Lung (tissue), 12 donors: ENCODE data around the gene FJX1. TPM values are rescaled to one million over a fixed set of nuclear protein-coding genes. Genes with fewer than 3 reads are reported as not detected.
A peak's percentile ranks its signal among the peaks of the same experiment; 100 is the strongest.

Experiments used
- ATAC-seq: fragments of 200-7000 bp; cut with Tn5 transposase; one replicate; pipeline ENCODE4 v1.9.1; 2020; ENCODE audit warnings: moderate number of reproducible peaks; ENCODE audit not compliant: insufficient read depth, low FRiP score
- DNase-seq, 3 donors: peaks; one replicate each; pipeline ENCODE4 v3.0.0-alpha.2; 2013 to 2017
- H3K27ac ChIP-seq, 2 donors: one replicate each; pipeline ENCODE4 v1.5.1; 2013; ENCODE audit warnings: mild to moderate bottlenecking in 2 of 2, moderate library complexity in 2 of 2, control low read depth in 1 of 2, inconsistent platforms in 1 of 2, low read depth in 1 of 2, low read length in 1 of 2
- H3K27me3 ChIP-seq, 3 donors: one replicate each; pipeline ENCODE4 v1.5.1; 2013; ENCODE audit warnings: low read length in 2 of 3; ENCODE audit not compliant: control insufficient read depth in 3 of 3, insufficient read depth in 3 of 3
- H3K36me3 ChIP-seq, 4 donors: one replicate each; pipeline ENCODE4 v1.5.1; 2013; ENCODE audit warnings: low read length in 4 of 4, mild to moderate bottlenecking in 1 of 4, moderate library complexity in 1 of 4; ENCODE audit not compliant: control insufficient read depth in 4 of 4, insufficient read depth in 4 of 4
- H3K4me1 ChIP-seq, 5 donors: one replicate each; pipeline ENCODE4 v1.5.1; 2013; ENCODE audit warnings: low read length in 5 of 5, mild to moderate bottlenecking in 2 of 5, moderate library complexity in 1 of 5; ENCODE audit not compliant: control insufficient read depth in 5 of 5, insufficient read depth in 5 of 5
- H3K4me3 ChIP-seq: one replicate; pipeline ENCODE4 v1.5.1; 2013; ENCODE audit warnings: mild to moderate bottlenecking, control low read depth, moderate library complexity
- H3K9ac ChIP-seq, 2 donors: one replicate each; pipeline ENCODE4 v1.5.1; 2013; ENCODE audit warnings: low read length in 2 of 2, control low read depth in 1 of 2; ENCODE audit not compliant: insufficient read depth in 1 of 2
- H3K9me3 ChIP-seq, 4 donors: one replicate each; pipeline ENCODE4 v1.5.1; 2013; ENCODE audit warnings: low read length in 3 of 4, mild to moderate bottlenecking in 1 of 4, moderate library complexity in 1 of 4; ENCODE audit not compliant: control insufficient read depth in 4 of 4, insufficient read depth in 3 of 4
- CTCF ChIP-seq: IDR thresholded peaks from 2 replicates; pipeline ENCODE4 v1.5.1; 2012; ENCODE audit warnings: mild to moderate bottlenecking; ENCODE audit errors: control extremely low read depth, extremely low read depth
- WGBS, 2 donors: extraction: QIAGEN DNeasy Blood & Tissue Kit; methylation state at CpG; one replicate each; pipeline ENCODE4 v1.1.7; 2013; 5-methylcytosine and 5-hydroxymethylcytosine counted together
- polyA plus RNA-seq, 2 donors: library from polyadenylated mRNA; stranded (reverse); fragments of 200-250 nt; gene quantifications; one replicate each; pipeline ENCODE4 v1.2.1, GENCODE V29; 2013
- total RNA-seq, 2 donors: library from RNA; depleted of rRNA in 1 of 2; stranded (reverse); fragments of >200 nt in 1 of 2; gene quantifications; one replicate each; pipeline ENCODE4 v1.2.1, GENCODE V29; 2014 to 2021
- donor health status: control.
- donor health status: control.
- donor health status: Bipolar disorder and iron deficiency.
- donor health status: healthy.
- donor health status: DM: yes; HTN: yes; CAD: no.

The FJX1 gene
- total and polyA plus RNA-seq, 4 donors: 2.9 to 7.7 (median 3.5) TPM

GRCh38 chr11:35584321-35584720 is 33.9 kb upstream of the FJX1 start:
- DNase-seq (no peak), ATAC-seq (no peak)
- Histone ChIP-seq H3K9me3 (no peaks in the 10 kb centered on the region), H3K27me3 (no peaks in the 10 kb centered on the region), H3K4me3 (no peak overlapping the region), H3K4me1 (peaks cover 0 to 2% (median 0%) of the 10 kb centered on the region in 5 donors), H3K9ac (no peak overlapping the region), H3K36me3 (no peaks in the 10 kb centered on the region), H3K27ac (no peak overlapping the region)
- WGBS, 2 donors: 88 to 93% methylated on average over 3 of the region's 3 CpGs
- no peak for TF ChIP-seq CTCF

- Histone ChIP-seq H3K36me3 (no peaks in the 10 kb centered on the region), H3K9ac (no peak overlapping the region), H3K9me3 (no peaks in the 10 kb centered on the region), H3K4me1 (peaks cover 0 to 2% (median 0%) of the 10 kb centered on the region in 5 donors), H3K27me3 (no peaks in the 10 kb centered on the region), H3K27ac (no peak overlapping the region), H3K4me3 (no peak overlapping the region)
- DNase-seq (no peak), ATAC-seq (no peak)
- no peak for TF ChIP-seq CTCF
- 68 to 71% methylated on average over 5 of the region's 5 CpGs for WGBS, 2 donors
Observed at GRCh38 chr11:35585416-35585815, 32.8 kb upstream of the FJX1 start.

- no peaks in the 10 kb centered on the region for H3K27me3 ChIP-seq
- 84 to 90% methylated on average over 3 of the region's 3 CpGs for WGBS, 2 donors
- H3K36me3 ChIP-seq: no peaks in the 10 kb centered on the region
- no peaks in the 10 kb centered on the region for H3K9me3 ChIP-seq
- ATAC-seq (no peak), DNase-seq (peak in 1 of 3 donors; percentile 43)
- H3K27ac ChIP-seq: no peak overlapping the region
- peaks cover 0 to 2% (median 0%) of the 10 kb centered on the region in 5 donors for H3K4me1 ChIP-seq
- no peak overlapping the region for H3K9ac ChIP-seq
- TF ChIP-seq CTCF: no peak
- H3K4me3 ChIP-seq: no peak overlapping the region
Observed at GRCh38 chr11:35586222-35586621, 32.0 kb upstream of the FJX1 start.

- Histone ChIP-seq H3K27me3 (no peaks in the 10 kb centered on the region), H3K36me3 (no peaks in the 10 kb centered on the region), H3K4me3 (no peak overlapping the region), H3K9me3 (no peaks in the 10 kb centered on the region), H3K27ac (no peak overlapping the region), H3K9ac (no peak overlapping the region), H3K4me1 (peaks cover 0 to 2% (median 0%) of the 10 kb centered on the region in 5 donors)
- no peak for TF ChIP-seq CTCF
- ATAC-seq (no peak), DNase-seq (no peak)
- WGBS, 2 donors: 85 to 89% methylated on average over 3 of the region's 3 CpGs
Observed at GRCh38 chr11:35587972-35588371, 30.3 kb upstream of the FJX1 start.
